Measurements from ENCODE around the gene GOLGA6L6.
"Not testable (repeated sequence)": the region's sequence is repeated elsewhere in the genome, so short reads cannot be mapped to it uniquely, and the experiment has no call there.

GRCh38 chr15:20502839-20503238 lies 38.8 kb downstream of the GOLGA6L6 start:
- TF ChIP-seq CTCF (IDR thresholded peaks at IDR 0.05); EZH2 (IDR thresholded peaks at IDR 0.05; ENCODE audit: borderline replicate concordance, insufficient read depth, low read depth, low read length, poor library complexity, severe bottlenecking): not testable (repeated sequence)
